ENCODE data around the gene CCDC85A.

DNA sequence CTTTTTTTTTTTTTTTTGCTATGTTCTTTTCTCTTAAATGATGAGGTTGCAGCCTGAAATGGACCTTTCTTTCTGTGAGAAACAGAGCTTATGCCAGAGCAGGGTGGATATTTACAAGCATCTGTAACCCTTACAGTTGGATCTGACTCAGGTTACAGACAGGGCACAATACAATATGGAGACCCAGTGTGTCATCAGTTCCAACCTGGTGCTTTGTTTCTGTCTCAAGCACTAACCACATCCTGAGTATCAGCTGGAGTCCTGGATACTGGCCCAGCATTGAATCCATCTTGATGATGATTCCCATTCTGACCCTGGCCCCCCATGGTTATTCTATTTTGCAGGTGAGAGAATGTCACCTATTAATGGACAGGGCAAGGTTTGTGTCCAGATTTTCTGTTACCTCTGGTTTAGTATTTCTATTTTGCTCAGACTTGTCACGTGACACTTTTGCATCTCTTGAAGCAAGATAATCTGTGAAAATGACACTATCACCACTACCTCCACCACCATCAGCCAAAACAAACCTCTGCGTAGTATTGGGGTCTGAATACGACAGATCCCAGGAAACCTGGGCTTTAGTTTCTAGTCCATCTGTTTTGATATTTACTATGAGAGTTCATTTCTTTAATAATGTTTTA lies 174.0 kb downstream of the CCDC85A start:
- TF ChIP-seq, protein P1, sequence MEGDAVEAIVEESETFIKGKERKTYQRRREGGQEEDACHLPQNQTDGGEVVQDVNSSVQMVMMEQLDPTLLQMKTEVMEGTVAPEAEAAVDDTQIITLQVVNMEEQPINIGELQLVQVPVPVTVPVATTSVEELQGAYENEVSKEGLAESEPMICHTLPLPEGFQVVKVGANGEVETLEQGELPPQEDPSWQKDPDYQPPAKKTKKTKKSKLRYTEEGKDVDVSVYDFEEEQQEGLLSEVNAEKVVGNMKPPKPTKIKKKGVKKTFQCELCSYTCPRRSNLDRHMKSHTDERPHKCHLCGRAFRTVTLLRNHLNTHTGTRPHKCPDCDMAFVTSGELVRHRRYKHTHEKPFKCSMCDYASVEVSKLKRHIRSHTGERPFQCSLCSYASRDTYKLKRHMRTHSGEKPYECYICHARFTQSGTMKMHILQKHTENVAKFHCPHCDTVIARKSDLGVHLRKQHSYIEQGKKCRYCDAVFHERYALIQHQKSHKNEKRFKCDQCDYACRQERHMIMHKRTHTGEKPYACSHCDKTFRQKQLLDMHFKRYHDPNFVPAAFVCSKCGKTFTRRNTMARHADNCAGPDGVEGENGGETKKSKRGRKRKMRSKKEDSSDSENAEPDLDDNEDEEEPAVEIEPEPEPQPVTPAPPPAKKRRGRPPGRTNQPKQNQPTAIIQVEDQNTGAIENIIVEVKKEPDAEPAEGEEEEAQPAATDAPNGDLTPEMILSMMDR (IDR thresholded peaks at IDR 0.05; ENCODE audit: low read length): no peak
- TF ChIP-seq EZH2 (optimal IDR thresholded peaks at IDR 0.05; ENCODE audit: low read depth, low read length): no peak

Measured in MM.1S (cell line).